ENCODE measurements around the gene MYH10.
A peak's percentile ranks its signal among the peaks of the same experiment; 100 is the strongest.

The MYH10 gene

DNA sequence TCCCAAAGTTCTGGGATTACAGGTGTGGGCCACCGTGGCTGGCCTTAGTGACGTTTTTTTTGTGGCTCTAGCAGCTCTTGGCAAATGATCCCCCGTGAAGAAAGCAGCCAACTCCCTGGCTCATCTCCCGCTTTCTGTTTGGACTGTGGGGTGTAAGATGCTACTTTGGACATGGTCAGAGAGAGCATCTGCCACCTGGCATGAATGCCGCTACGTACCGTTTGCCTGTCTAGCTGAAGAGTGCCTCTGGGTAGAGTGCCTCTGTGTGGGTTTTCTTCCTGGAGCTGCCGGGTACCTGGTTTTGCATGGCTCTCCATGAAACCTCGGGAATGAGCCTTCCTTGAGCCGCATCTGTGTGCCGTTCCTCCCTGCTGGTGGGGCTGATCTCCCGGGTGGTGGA, 160.6 kb downstream of the MYH10 start:
- no peak for DNase-seq

GRCh38 chr17:8468980-8469379, 161.5 kb downstream of the MYH10 start:
- DNase-seq = no peak

DNA sequence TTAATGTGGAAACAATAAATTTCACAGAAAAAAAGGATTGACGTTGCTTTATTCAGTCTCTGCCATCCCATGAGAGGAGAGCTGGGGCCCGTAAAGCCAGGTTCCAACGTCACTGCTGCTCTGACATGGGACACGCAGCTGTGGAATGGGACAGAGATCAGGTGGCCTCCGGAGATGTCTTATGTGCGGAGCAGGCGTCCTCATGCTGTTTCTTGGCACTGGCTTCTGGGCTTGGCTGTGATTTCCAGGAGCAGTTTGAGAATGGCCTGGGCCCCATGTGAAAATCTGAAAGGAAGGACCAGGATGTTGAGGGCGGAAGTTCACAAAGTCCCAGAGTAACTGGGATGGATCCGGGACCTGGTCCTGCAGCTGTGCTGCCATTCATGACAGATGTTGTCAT, 162.4 kb downstream of the MYH10 start:
- no peak for DNase-seq

DNA sequence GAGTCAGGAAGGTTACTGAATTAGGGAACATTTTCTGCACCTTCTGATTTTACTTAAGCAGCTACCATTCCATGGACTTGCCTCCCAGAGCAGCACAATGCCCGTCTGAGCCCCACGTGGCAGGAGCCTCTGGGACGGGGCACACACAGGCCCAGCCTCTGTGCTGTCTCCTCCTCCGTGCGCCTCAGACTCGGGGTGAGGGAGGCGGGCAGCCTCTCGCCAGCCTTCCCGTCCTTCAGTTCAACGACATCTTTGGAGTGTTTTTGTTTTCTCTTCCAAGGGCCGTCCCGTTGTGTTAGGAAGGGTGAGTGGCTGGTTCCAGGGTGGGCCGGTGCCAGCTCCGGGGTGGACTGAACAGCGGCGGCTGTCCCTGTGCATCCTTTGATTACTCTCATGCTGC, 163.0 kb downstream of the MYH10 start:
- DNase-seq = no peak

GRCh38 chr17:8466873-8467272, 163.7 kb downstream of the MYH10 start:
- DNase-seq = no peak

GRCh38 chr17:8466456-8466855, 164.1 kb downstream of the MYH10 start:
- no peak for DNase-seq

DNA sequence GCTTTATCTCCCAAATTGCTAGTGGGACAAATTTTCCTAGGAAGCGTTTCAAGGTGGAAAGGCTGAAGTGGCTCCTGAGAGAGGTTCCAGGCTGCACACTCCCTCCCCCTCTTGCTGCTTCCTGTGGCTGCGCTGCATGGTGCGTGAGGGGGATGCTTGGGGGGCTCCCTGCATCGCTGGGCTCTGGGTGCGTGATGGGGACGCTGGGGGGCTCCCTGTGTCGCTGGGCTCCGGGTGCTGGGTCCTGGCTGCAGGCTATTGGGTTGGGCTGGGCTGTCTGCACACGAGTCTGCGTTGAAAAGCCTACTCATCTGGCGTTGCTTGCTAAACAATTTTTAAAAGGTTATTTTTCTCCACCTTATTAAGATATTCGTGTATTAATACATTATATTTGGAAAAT, 164.8 kb downstream of the MYH10 start:
- no peak for DNase-seq

DNA sequence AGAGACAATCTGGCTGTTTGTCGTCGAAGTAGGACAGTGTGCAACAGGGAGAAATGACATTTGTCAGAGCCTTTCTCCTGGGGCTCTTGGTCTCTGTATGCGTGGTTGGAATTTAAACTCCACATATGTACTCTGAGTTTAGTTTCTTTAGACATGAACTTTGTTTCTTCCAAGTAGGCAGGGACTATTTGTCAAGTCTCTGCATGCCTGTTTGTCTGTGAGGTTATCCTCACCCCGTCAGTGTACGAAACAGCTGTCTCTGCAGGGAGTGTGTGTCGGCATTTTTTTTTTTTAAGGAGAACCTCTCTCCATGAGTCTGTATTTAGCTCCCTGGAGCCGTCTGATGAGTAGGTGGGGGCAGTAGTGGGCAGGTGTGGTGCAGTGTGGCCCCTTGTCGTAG, 165.2 kb downstream of the MYH10 start:
- DNase-seq = peak; percentile 27

- no peak for DNase-seq
Measured at GRCh38 chr17:8464941-8465340, 165.6 kb downstream of the MYH10 start.

DNA sequence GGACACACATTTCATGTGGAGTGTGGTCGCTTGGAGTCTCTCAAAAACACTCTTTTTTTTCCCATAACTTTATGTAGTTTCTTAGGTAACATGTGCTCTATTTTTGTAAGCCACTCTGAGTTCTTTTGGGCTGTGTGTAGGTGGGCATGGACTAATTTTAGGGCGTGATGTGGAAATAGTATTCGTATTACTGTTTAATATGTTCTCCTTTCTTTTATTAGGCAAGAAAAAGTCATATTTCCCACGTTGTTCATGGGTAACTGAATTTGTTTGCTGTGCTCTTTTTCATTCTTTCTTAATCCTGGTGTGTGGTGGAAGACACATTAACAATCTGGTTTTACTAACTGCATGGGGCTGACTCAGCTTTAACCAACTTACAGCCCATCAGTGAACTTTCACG, 167.4 kb downstream of the MYH10 start:
- no peak for DNase-seq

- DNase-seq = no peak
Measured at GRCh38 chr17:8462564-8462963, 168.0 kb downstream of the MYH10 start.

- DNase-seq = no peak
Measured at GRCh38 chr17:8459831-8460230, 170.7 kb downstream of the MYH10 start.

- DNase-seq = peak; percentile 49
Measured at GRCh38 chr17:8459107-8459506, 171.4 kb downstream of the MYH10 start.

GRCh38 chr17:8458128-8458527, 172.4 kb downstream of the MYH10 start:
- DNase-seq = no peak

DNA sequence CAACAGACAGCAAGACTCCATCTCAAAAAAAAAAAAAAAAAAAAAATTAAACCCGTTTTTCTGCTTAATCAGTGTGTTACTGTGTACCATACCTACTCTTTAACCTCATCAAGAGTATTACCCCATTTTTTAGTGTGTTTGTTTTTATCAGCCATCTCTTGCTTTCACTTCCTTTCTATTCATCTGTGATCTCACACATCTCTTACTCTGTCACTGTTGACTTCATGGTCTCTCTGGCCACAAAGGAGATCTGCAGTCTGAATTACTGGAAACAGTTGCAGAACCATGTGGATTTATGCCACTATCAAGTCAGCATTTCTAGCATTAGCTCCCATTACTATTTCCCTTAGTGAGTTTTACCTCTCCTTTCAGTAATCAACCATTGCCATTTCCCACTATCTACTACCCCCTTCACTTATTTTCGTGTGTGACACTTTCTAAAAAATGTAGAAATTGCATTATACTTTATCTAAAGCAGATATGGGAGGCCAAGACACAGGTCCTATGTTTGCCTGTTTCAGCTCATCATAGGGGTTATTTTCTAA, 174.8 kb downstream of the MYH10 start:
- DNase-seq = no peak

DNA sequence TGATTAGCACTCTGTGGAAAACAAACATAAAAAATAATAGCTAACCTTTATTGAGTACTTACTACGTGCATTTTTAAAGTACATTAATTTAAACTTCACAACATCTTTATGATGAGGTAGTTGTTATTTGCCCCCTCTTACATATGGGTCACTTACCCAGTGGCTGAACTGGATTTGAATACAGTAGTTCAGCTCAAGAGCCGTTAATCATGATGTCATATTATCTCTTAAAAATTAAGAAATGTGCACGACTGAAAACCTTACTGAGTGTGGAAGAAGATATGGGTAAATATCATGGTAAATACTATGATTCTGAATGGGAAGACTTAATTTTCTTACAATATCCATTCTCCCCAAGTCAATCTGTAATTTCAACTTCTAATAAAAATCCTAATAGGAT, 177.2 kb downstream of the MYH10 start:
- no peak for DNase-seq

- DNase-seq = no peak
Measured at GRCh38 chr17:8451933-8452614, 178.5 kb downstream of the MYH10 start.

DNA sequence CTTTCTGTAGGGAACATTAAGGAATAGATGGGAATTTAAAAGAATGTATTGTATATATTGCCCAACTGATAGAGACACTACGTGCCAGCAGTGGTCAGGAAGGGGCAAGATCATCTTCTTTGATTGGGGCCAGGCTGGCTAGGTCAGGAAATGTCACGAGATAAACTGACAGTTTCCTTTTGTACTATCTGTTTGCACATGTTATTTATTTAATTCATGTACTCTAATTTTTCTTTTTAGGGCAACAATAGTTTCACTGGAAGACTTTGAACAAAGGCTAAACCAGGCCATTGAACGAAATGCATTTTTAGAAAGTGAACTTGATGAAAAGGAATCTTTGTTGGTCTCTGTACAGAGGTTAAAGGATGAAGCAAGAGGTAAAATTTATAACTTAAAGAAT, 182.2 kb downstream of the MYH10 start:
- DNase-seq = no peak

- DNase-seq = no peak
Measured at GRCh38 chr17:8447799-8448198, 182.7 kb downstream of the MYH10 start.

GRCh38 chr17:8445536-8445935, 185.0 kb downstream of the MYH10 start:
- no peak for DNase-seq

DNA sequence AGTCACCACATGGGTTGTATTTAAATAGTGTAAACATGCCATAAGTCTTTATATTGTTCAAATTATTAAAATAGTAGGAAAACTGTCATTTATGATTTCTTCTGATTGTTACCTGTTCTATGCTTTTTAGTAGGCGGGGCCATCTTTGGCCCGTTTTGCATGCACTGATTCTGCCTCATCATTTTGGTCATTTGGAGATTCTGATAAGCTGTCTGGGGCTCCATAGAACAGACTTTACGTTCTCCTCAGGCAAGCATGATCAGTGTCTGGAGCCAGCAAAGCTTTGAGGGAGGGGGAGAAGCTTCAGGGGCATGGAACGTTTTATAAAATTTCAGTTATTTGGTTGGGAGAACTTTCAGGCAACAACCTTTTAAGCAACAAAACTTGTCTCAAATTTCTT, 186.0 kb downstream of the MYH10 start:
- DNase-seq = no peak

DNA sequence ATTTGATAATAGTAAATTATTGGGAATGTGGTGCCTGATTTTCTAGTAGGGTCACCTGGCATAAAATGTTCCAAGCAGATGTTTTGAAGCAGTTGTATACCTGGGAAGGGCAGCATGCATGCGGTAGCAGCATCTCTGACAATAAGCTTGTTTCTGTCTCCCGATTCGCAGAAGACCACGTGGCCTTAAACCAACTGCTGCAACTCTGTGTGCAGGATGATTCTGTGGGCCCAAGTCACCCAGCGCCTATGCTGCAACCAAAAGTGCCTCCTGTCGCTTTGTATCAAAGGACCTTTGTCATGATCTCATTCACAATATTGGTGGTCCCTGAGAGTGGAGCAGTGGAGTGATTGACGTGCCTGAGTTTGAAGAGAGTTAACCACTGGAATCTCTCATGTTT, 186.8 kb downstream of the MYH10 start:
- no peak for DNase-seq

DNA sequence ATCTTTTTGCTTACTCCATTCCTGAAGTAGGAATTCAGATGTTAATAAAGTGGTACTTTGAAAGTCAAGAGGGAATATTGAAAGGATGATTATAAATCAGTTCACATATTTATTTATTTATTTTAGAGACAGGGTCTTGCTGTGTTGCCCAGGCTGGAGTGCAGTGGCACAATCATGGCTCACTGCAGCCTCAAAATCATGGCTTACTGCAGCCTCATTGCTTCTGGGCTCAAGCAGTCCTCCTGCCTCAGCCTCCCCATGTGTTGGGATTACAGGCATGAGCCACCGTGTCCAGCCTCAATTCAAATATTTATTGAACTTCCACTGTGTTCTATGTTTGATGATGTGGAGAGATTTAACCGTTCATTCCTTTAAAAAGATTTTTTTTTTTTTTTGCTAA, 188.2 kb downstream of the MYH10 start:
- no peak for DNase-seq

DNA sequence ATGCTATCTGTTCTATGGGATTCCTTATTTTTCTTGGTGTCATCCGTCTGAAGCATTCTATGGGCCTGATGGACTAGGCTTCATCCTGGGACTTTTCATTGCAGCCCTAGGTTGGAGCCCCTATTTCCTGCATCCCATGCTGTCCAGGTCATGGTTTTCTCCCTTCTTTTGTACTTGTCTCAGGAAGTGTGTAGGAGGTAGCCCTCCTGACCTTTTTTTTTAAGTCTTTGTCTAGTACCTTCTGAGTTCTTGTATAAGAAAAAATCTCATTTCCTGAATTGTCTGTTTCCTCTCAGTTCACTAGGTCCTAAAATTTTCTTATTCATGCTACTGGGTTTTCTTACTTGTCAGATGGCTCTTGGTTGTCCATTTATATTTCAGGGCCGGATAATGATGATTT, 188.8 kb downstream of the MYH10 start:
- no peak for DNase-seq

DNA sequence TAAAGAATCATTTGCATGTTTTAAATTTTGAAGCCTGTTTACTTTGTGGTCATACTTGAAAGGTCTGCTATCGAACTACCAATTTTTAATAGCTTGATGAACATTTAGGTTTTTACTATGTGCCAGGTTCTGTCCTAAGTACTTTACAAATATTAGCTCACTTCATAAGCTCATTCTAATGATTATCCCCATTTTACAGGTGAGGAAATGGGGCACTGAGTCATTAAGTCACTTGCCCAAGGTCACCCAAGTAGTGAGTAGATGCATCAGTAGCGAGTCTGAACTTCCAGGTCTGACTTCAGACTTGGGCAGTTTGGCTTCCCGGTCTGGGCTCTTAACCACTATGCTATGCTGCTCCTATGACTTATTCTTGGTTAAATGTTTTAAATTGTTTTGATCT, 190.8 kb downstream of the MYH10 start:
- DNase-seq = no peak

Measured in NCI-H2171 (cell line).